Lower leg skin (tissue), 4 donors: Measurements from ENCODE around the gene RFX2. TPM values are rescaled to one million over a fixed set of nuclear protein-coding genes. Genes with fewer than 3 reads are reported as not detected.

Experiments used
- DNase-seq, 2 donors: peaks; one replicate each; pipeline ENCODE4 v3.0.0-alpha.2; 2019; ENCODE audit warnings: low spot score in 2 of 2
- H3K4me3 ChIP-seq: fragments of 200-600 bp; sonication (generic); 2 replicates; pipeline ENCODE4 v1.5.1; 2017; ENCODE audit warnings: mild to moderate bottlenecking, low read depth; ENCODE audit not compliant: poor library complexity, severe bottlenecking
- POLR2A ChIP-seq, 2 donors: fragments of 450-650 bp; IDR thresholded peaks; one replicate each; pipeline ENCODE4 v1.6.1; 2016 to 2017; ENCODE audit warnings: antibody characterized with exemption in 2 of 2, mild to moderate bottlenecking in 1 of 2, moderate library complexity in 1 of 2
- WGBS, 2 donors: methylation state at CpG; one replicate each; pipeline ENCODE4 v1.1.5; 2018; 5-methylcytosine and 5-hydroxymethylcytosine counted together
- intact Hi-C: fragments of 100-400 bp; cut with DNase I; formaldehyde crosslinking; loops from one replicate; pipeline ENCODE4 v1.15.0; 2023; ENCODE audit warnings: low total_unique reads
- total RNA-seq, 4 donors: library from RNA; depleted of rRNA; stranded (reverse); fragments of >200 nt; gene quantifications; one replicate each; pipeline ENCODE4 v1.1.0, GENCODE V29; 2016
- TF ChIP-seq, protein P1 (sequence below), 3 donors: fragments of 450-650 bp; IDR thresholded peaks; one replicate each; pipeline ENCODE4 v1.5.1; 2016; ENCODE audit warnings: antibody characterized with exemption in 3 of 3, mild to moderate bottlenecking in 3 of 3, moderate library complexity in 2 of 3

The RFX2 gene
- total RNA-seq, 4 donors from 2014 or later, result 19.6 to 28.7 (median 25.8) TPM

DNA sequence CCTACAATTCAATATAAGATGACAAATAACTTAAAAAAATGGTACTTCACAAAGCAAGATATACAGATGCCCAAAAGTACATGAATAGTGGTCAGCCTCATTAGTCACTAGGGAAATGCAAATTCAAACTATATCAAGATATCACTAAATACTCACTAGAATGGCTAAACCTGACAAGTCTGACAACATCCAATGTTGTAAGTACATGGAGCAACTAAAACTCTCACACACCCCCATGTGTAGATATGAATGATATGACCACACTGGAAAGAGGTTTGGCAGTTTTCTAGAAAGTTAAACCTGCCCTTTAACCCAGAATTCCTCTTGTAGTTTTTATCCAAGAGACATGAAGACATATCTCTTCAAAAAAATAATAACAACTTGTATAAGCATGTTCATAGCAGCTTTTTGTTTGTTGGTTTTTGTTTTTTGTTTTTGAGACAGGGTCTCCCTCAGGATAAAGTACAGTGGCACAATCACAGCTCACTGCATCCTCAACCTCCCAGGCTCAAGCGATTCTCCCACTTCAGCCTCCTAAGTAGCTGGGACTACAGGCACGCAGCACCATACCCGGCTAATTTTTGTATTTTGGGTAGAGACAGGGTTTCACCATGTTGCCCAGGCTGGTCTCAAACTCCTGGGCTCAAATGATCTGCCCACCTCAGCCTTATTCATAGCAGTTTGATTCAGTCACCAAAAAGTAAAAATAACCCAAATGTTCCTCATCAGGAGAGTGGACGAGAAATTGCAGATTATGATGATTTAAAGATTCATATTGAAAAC lies 55.1 kb downstream of the RFX2 start:
- H3K4me3 ChIP-seq, result no peak overlapping the region
- 93% methylated on average over 4 of the region's 4 CpGs for WGBS, 2 donors
- intact Hi-C loops, result loop anchor here (5.0 kb wide), 1 partner anchor 222 kb away; the partner anchor contains the start of gene MLLT1
- DNase-seq, result peak in 1 of 2 donors; percentile 53
- TF ChIP-seq, protein P1, sequence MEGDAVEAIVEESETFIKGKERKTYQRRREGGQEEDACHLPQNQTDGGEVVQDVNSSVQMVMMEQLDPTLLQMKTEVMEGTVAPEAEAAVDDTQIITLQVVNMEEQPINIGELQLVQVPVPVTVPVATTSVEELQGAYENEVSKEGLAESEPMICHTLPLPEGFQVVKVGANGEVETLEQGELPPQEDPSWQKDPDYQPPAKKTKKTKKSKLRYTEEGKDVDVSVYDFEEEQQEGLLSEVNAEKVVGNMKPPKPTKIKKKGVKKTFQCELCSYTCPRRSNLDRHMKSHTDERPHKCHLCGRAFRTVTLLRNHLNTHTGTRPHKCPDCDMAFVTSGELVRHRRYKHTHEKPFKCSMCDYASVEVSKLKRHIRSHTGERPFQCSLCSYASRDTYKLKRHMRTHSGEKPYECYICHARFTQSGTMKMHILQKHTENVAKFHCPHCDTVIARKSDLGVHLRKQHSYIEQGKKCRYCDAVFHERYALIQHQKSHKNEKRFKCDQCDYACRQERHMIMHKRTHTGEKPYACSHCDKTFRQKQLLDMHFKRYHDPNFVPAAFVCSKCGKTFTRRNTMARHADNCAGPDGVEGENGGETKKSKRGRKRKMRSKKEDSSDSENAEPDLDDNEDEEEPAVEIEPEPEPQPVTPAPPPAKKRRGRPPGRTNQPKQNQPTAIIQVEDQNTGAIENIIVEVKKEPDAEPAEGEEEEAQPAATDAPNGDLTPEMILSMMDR (IDR thresholded peaks at IDR 0.05), result no peak
- no peak for TF ChIP-seq POLR2A (IDR thresholded peaks at IDR 0.05)

DNA sequence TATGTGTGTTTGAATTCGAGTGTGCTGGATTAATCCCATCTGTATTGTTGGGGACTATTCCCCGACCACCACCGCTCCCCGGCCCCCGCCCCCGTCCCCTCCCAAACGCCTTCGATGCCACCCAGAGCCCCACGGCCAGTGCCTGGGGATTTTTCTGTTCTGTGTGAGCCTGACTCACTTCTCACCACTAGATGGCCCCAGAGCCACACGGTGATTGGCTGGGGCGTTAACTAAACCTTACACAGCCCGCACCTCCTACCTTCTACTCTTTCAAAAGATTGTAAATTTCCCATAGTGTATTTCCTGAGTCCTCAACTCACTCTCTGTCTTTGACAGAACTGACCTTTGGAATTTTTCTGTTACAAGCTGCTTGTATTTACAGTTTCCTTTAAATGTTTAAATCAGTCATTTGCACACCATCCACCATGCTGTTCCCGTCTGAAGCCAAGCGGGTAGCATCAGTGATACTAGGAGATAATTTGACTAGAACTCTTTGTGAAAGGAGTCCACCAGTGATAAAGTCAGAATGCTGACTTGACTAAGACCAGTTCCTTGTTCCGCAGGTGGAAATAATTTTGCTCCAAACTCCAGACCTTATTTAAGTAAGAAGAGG lies 61.4 kb downstream of the RFX2 start:
- DNase-seq, result peak; percentile 74 to 95
- WGBS, 2 donors, result 15% methylated on average over 15 of the region's 15 CpGs
- TF ChIP-seq, protein P1 (IDR thresholded peaks at IDR 0.05), result no peak
- no peak for TF ChIP-seq POLR2A (IDR thresholded peaks at IDR 0.05)
- intact Hi-C loops, result loop anchor here (5.0 to 10.0 kb wide), 2 partner anchors 78 to 246 kb away; no protein-coding TSS in a partner anchor
- H3K4me3 ChIP-seq, result no peak overlapping the region

DNA sequence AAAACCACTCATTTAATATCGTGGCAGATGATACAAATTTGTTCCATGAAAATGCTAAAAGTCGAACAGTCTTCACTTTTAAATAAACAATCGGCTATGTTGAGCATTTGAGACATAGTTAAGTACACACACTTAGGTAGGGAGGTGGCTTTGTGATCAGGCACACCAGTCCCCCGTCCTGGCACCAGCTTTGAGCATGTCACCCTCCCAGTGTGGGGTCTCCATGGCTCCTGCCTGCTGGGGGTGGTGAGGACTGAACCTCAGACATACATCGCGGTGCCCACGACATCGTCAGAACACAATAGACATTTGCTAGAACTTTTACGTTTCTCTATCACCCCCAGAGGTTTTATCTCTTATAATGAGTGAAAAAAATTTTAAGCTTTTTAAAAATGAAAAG lies 62.0 kb downstream of the RFX2 start:
- H3K4me3 ChIP-seq, result no peak overlapping the region
- intact Hi-C loops, result loop anchor here (5.0 to 10.0 kb wide), 2 partner anchors 79 to 246 kb away; no protein-coding TSS in a partner anchor
- no peak for TF ChIP-seq POLR2A (IDR thresholded peaks at IDR 0.05)
- TF ChIP-seq, protein P1 (IDR thresholded peaks at IDR 0.05), result no peak
- WGBS, 2 donors, result 48 to 50% methylated on average over 9 of the region's 9 CpGs
- DNase-seq, result peak in 1 of 2 donors; percentile 82

DNA sequence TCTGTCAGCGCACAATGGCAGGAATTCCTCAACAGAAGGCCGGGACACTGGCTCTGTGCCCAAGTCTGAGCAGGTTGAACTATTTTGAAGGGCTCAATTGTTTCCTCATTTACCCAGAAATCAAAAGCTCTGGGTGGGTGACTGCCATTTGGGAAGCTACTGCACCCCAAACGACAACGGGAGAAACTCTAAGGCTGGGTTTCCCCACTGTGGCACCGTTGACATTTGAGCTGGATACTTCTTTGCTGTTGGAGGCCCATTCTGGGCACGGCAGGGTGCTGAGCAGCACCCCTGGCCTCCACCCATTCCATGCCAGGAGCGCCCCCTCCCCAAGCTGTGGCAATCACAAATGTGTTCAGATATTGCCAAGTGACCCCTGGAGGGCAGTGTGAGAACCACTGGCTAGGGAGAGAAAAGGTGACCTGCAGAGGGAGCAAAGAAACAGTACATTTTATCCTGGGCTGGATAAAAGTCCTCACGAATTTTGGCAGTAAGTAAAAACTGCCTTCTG lies 62.5 kb downstream of the RFX2 start:
- TF ChIP-seq, protein P1 (IDR thresholded peaks at IDR 0.05), result no peak
- TF ChIP-seq POLR2A (IDR thresholded peaks at IDR 0.05), result no peak

DNA sequence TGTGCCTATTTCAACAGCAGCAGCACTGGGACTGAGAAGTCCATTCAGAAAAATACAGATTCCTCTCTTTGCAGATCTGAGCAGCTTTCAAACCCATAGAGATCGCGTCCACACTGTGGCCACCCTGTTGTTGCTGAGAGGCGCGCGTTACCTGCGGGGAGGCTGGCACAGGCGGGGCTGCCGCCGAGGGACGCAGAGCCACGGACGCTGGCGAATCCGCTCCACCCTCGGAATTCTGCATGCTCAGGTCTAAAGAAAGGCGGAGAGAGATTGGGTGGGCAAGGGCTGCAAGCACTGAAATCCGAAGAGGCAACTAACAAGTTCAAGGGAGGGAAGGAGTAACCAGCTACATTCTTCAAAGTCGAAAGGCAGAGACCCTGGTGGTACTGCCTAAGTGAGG lies 63.0 kb downstream of the RFX2 start:
- H3K4me3 ChIP-seq, result no peak overlapping the region
- intact Hi-C loops, result loop anchor here (5.0 to 10.0 kb wide), 2 partner anchors 80 to 248 kb away; no protein-coding TSS in a partner anchor
- peak in 1 of 2 donors; percentile 68 for DNase-seq
- no peak for TF ChIP-seq POLR2A (IDR thresholded peaks at IDR 0.05)
- TF ChIP-seq, protein P1 (IDR thresholded peaks at IDR 0.05), result no peak
- 92 to 93% methylated on average over 18 of the region's 18 CpGs for WGBS, 2 donors

More for the DNA sequence above, 62.5 kb downstream of the RFX2 start:
- intact Hi-C loops, result loop anchor here (5.0 to 10.0 kb wide), 2 partner anchors 80 to 247 kb away; no protein-coding TSS in a partner anchor
- 71 to 72% methylated on average over 8 of the region's 8 CpGs for WGBS, 2 donors
- DNase-seq, result peak in 1 of 2 donors; percentile 84
- H3K4me3 ChIP-seq, result no peak overlapping the region
